H7 (cell line): Measurements from ENCODE around the gene MOB3C. TPM values are rescaled to one million over a fixed set of nuclear protein-coding genes. Genes with fewer than 3 reads are reported as not detected.
A peak's percentile ranks its signal among the peaks of the same experiment; 100 is the strongest.

ENCODE experiments used
- DNase-seq: peaks from one replicate; pipeline ENCODE4 v3.0.0; 2012
- H3K27me3 ChIP-seq: 2 replicates; pipeline ENCODE4 v1.6.0; 2011; ENCODE audit warnings: mild to moderate bottlenecking, low read length; ENCODE audit not compliant: control insufficient read depth, insufficient read depth
- H3K36me3 ChIP-seq: replicated peaks from 2 replicates; pipeline ENCODE4 v1.5.1; 2011; ENCODE audit warnings: low read length; ENCODE audit not compliant: control insufficient read depth, insufficient read depth
- H3K4me3 ChIP-seq: 2 replicates; pipeline ENCODE4 v1.5.1; 2011; ENCODE audit warnings: low read depth, mild to moderate bottlenecking, control low read depth, low read length, moderate library complexity; ENCODE audit not compliant: insufficient read depth
- total RNA-seq: library from RNA; depleted of rRNA; stranded (reverse); fragments of >200 nt; shearing (Covaris generic); gene quantifications from 2 replicates; pipeline ENCODE4 v1.2.3, GENCODE V29; 2014; rRNA removed

MOB3C gene
- total RNA-seq, 1 experiment from 2014 or later: 1.3 TPM

GRCh38 chr1:46558141-46558963 is 58.3 kb downstream of the MOB3C start:
- Histone ChIP-seq H3K4me3 (no peak overlapping the region), H3K36me3 (no peaks in the 10 kb centered on the region), H3K27me3 (no peaks in the 10 kb centered on the region)
- DNase-seq: peak; percentile 40

Other genes with a start within 250 kb of the MOB3C start
- 12.6 and 19.8 TPM in 2 replicates for gene FAAH, start 222.5 kb downstream of the MOB3C start, total RNA-seq
- gene DMBX1, start 127.0 kb downstream of the MOB3C start, total RNA-seq: 4.2 and 5.4 TPM in 2 replicates
- not detected in 2 replicates for gene KNCN, start 65.2 kb downstream of the MOB3C start, total RNA-seq
- 31.3 and 34.7 TPM in 2 replicates for gene MKNK1, start 12.5 kb downstream of the MOB3C start, total RNA-seq
- 105 and 112 TPM in 2 replicates for gene ATPAF1, start 51.6 kb upstream of the MOB3C start, total RNA-seq
- not detected in 2 replicates for gene TEX38, start 55.0 kb upstream of the MOB3C start, total RNA-seq
- 43.3 and 57.8 TPM in 2 replicates for gene EFCAB14, start 102.3 kb upstream of the MOB3C start, total RNA-seq
- gene CYP4B1, start 182.2 kb upstream of the MOB3C start, total RNA-seq: 0.37 TPM in 1 of 2 replicates, not detected in the other